Mesenchymal stem cell (in vitro differentiated cells and primary cell): ENCODE measurements around the gene TMEM127.

Experiments
- DNase-seq: peaks from one replicate; pipeline ENCODE4 v3.0.0-alpha.2; 2013
- H2AFZ ChIP-seq: one replicate; pipeline ENCODE4 v1.6.1; 2013; ENCODE audit warnings: low read depth, mild to moderate bottlenecking, control low read depth, inconsistent platforms, low read length, moderate library complexity
- H2AK5ac ChIP-seq: 2 replicates; pipeline ENCODE4 v1.6.1; 2013; ENCODE audit warnings: low read length, moderate library complexity, mild to moderate bottlenecking, inconsistent platforms; ENCODE audit not compliant: severe bottlenecking
- H2BK120ac ChIP-seq: one replicate; pipeline ENCODE4 v1.6.1; 2013; ENCODE audit warnings: low read depth, mild to moderate bottlenecking, inconsistent platforms, low read length, moderate library complexity
- H2BK12ac ChIP-seq, 2 experiments: one replicate each; pipeline ENCODE4 v1.6.1; 2013; ENCODE audit warnings: inconsistent platforms in 2 of 2, low read length in 2 of 2, mild to moderate bottlenecking in 2 of 2, moderate library complexity in 2 of 2, control low read depth in 1 of 2
- H2BK15ac ChIP-seq: one replicate; pipeline ENCODE4 v1.6.1; 2013; ENCODE audit warnings: mild to moderate bottlenecking, low read depth, inconsistent platforms; ENCODE audit not compliant: poor library complexity, severe bottlenecking
- H2BK5ac ChIP-seq: 2 replicates; pipeline ENCODE4 v1.6.1; 2013; ENCODE audit warnings: low read depth, mild to moderate bottlenecking, low read length, control low read depth, inconsistent platforms; ENCODE audit not compliant: poor library complexity, severe bottlenecking
- H3K14ac ChIP-seq, 2 experiments: one replicate each; pipeline ENCODE4 v1.6.1; 2013; ENCODE audit warnings: inconsistent platforms in 2 of 2, low read length in 2 of 2, control low read depth in 1 of 2, mild to moderate bottlenecking in 1 of 2, moderate library complexity in 1 of 2
- H3K18ac ChIP-seq, 2 experiments: one replicate each; pipeline ENCODE4 v1.6.1; 2013; ENCODE audit warnings: inconsistent platforms in 2 of 2, low read length in 2 of 2, control low read depth in 1 of 2, low read depth in 1 of 2, mild to moderate bottlenecking in 1 of 2
- H3K23ac ChIP-seq, 2 experiments: one replicate each; pipeline ENCODE4 v1.6.1; 2013; ENCODE audit warnings: inconsistent platforms in 2 of 2, low read length in 2 of 2, mild to moderate bottlenecking in 2 of 2, moderate library complexity in 2 of 2, control low read depth in 1 of 2
- H3K27ac ChIP-seq: 2 replicates; pipeline ENCODE4 v1.5.1; 2013; ENCODE audit warnings: mild to moderate bottlenecking, moderate library complexity, low read length, control low read depth, inconsistent platforms; ENCODE audit not compliant: poor library complexity, severe bottlenecking
- H3K27me3 ChIP-seq, 2 experiments: 2 replicates each; pipeline versions ENCODE4 v1.6.1 to v1.7.0; 2013; ENCODE audit warnings: low read length in 2 of 2, mild to moderate bottlenecking in 2 of 2, moderate library complexity in 2 of 2, control low read depth in 1 of 2, inconsistent platforms in 1 of 2; ENCODE audit not compliant: control insufficient read depth in 1 of 2, insufficient read depth in 1 of 2
- H3K36me3 ChIP-seq, 2 experiments: 2 replicates each; pipeline versions ENCODE4 v1.6.1 to v1.7.0; 2013; ENCODE audit warnings: low read length in 2 of 2, control low read depth in 1 of 2, inconsistent platforms in 1 of 2, low read depth in 1 of 2, mild to moderate bottlenecking in 1 of 2; ENCODE audit not compliant: insufficient read depth in 2 of 2, control insufficient read depth in 1 of 2
- H3K4ac ChIP-seq, 2 experiments: one replicate each; pipeline ENCODE4 v1.6.1; 2013; ENCODE audit warnings: inconsistent platforms in 2 of 2, low read length in 2 of 2, mild to moderate bottlenecking in 2 of 2, moderate library complexity in 2 of 2, control low read depth in 1 of 2, low read depth in 1 of 2
- H3K4me1 ChIP-seq: 2 replicates; pipeline ENCODE4 v1.6.1; 2013; ENCODE audit warnings: low read depth, low read length, control low read depth; ENCODE audit not compliant: control insufficient read depth, insufficient read depth
- H3K4me2 ChIP-seq: 2 replicates; pipeline ENCODE4 v1.6.1; 2013; ENCODE audit warnings: low read length, mild to moderate bottlenecking, inconsistent platforms; ENCODE audit not compliant: poor library complexity, severe bottlenecking
- H3K4me3 ChIP-seq, 2 experiments: 2 replicates each; pipeline versions ENCODE4 v1.5.1 to v1.7.0; 2013; ENCODE audit warnings: low read length in 2 of 2, mild to moderate bottlenecking in 2 of 2, control low read depth in 1 of 2, low read depth in 1 of 2; ENCODE audit not compliant: insufficient read depth in 1 of 2
- H3K79me1 ChIP-seq: replicated peaks from 2 replicates; pipeline ENCODE4 v1.6.1; 2013; ENCODE audit warnings: mild to moderate bottlenecking, control low read depth, low read length, inconsistent platforms; ENCODE audit not compliant: poor library complexity, severe bottlenecking
- H3K9ac ChIP-seq: 2 replicates; pipeline ENCODE4 v1.7.0; 2013; ENCODE audit warnings: mild to moderate bottlenecking, low read length, moderate library complexity
- H3K9me3 ChIP-seq: 2 replicates; pipeline ENCODE4 v1.7.0; 2013; ENCODE audit warnings: mild to moderate bottlenecking, low read length; ENCODE audit not compliant: control insufficient read depth
- H4K8ac ChIP-seq: one replicate; pipeline ENCODE4 v1.6.1; 2013; ENCODE audit warnings: inconsistent platforms, mild to moderate bottlenecking, low read length, moderate library complexity
- H4K91ac ChIP-seq: one replicate; pipeline ENCODE4 v1.6.1; 2013; ENCODE audit warnings: mild to moderate bottlenecking, low read length, inconsistent platforms
- whole genome bisulfite sequencing: methylation state at CpG from one replicate; pipeline ENCODE4 v1.1.7; 2013; ENCODE audit warnings: mixed read lengths; 5-methylcytosine and 5-hydroxymethylcytosine counted together

Gene TMEM127

DNA sequence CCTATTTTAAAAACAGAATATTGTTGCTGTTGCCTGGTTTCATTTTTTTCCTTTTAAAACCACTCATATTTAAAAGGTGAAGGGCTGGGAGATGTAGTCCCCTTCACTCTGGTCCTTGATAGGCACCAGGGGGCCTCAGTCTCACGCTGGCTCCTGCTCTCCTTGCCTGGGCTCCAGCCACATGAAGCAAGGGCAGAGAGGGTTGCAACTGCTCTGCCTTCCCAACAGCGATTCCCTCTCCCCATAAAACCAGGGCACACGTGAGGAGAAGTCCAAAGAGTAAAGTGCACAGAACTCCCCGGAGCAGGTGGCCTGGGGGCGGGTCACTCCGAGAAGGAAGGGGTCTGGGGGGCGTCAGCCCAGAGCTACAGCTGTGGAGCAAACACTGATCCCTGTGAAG lies 12.8 kb downstream of the TMEM127 start:
- no peak overlapping the region for H4K8ac ChIP-seq

DNA sequence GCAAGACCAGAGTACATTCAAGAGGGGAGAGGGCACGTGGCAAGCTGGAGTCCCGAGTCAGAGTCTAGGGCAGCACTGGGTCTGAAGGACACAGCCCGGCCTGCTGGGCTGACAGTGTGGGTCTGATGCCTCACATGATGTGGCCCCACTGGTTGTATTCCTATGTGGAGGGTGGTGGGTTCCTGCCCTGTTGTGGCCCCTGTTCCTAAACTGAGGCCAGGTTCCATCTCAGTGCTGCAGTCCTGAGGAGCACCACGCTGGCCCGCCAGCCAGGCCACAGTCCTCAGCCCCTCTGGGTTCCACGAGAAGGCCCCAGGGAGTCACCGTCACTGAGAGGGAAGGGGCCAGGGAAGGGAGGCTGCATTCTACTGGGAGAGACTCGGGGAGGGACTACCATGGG lies 13.3 kb downstream of the TMEM127 start:
- Histone ChIP-seq H2AFZ (no peak overlapping the region), H3K14ac (no peak overlapping the region), H3K4ac (no peak overlapping the region), H3K27me3 (no peaks in the 10 kb centered on the region), H3K18ac (no peak overlapping the region), H2BK5ac (no peak overlapping the region), H3K9me3 (no peaks in the 10 kb centered on the region), H3K79me1 (peaks cover 30% of the 10 kb centered on the region), H2BK120ac (no peak overlapping the region), H3K9ac (no peak overlapping the region), H3K36me3 (peaks cover 44 to 55% of the 10 kb centered on the region in 2 experiments), H2AK5ac (no peak overlapping the region), H3K27ac (no peak overlapping the region), H3K4me1 (peaks cover 10% of the 10 kb centered on the region), H3K4me3 (no peak overlapping the region), H3K4me2 (no peak overlapping the region), H3K23ac (peak overlapping the region in 1 of 2 experiments; percentile 79), H2BK12ac (peak overlapping the region in 1 of 2 experiments; percentile 33), H4K91ac (no peak overlapping the region), H4K8ac (no peak overlapping the region), H2BK15ac (no peak overlapping the region)
- 95% methylated on average over 8 of the region's 8 CpGs for WGBS
- no peak for DNase-seq

More for the DNA sequence above, 12.8 kb downstream of the TMEM127 start:
- Histone ChIP-seq H2AFZ (no peak overlapping the region), H3K4ac (no peak overlapping the region), H3K4me3 (no peak overlapping the region), H3K23ac (no peak overlapping the region), H3K4me1 (peaks cover 11% of the 10 kb centered on the region), H2BK15ac (no peak overlapping the region), H3K18ac (no peak overlapping the region), H2BK12ac (no peak overlapping the region), H3K27ac (no peak overlapping the region), H4K91ac (no peak overlapping the region), H3K9ac (no peak overlapping the region), H2BK120ac (no peak overlapping the region), H2AK5ac (no peak overlapping the region), H3K79me1 (peaks cover 33% of the 10 kb centered on the region), H3K27me3 (no peaks in the 10 kb centered on the region), H2BK5ac (no peak overlapping the region), H3K14ac (no peak overlapping the region), H3K36me3 (peaks cover 44 to 55% of the 10 kb centered on the region in 2 experiments), H3K9me3 (no peaks in the 10 kb centered on the region), H3K4me2 (no peak overlapping the region)
- DNase-seq: no peak
- 96% methylated on average over 7 of the region's 7 CpGs for WGBS

DNA sequence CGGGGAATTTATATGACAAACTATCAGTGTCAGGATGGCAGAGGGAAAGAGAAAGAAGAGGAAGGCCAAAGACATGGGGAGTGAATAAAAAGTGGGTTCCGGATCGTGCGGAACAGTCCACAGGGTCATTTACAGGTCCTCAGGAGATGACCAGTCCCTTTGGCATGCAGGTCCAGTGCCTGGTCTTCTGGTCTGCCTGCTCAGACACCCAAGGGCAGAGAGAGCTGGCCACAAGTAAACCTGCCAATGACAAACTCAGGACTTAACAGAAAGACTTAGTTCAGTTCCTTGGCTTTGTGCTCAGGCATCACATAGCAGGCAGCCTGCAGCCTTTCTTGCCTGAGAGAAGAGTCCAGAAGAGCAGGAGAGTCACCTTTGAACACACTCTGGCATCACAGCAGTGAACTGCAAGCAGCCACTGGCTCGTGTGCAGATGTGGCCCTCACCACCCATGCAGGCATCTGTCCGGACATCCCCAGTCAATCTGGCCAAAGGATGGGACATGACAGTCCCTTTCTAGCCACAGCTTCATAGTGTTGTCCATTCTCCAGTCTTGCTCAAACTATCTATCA lies 14.0 kb downstream of the TMEM127 start:
- Histone ChIP-seq H2BK5ac (no peak overlapping the region), H4K91ac (no peak overlapping the region), H2BK120ac (no peak overlapping the region), H3K4me1 (peaks cover 10% of the 10 kb centered on the region), H3K9ac (peak overlapping the region; percentile 33), H3K4me3 (no peak overlapping the region), H2BK12ac (no peak overlapping the region), H3K27me3 (no peaks in the 10 kb centered on the region), H3K23ac (no peak overlapping the region), H2AFZ (no peak overlapping the region), H3K4ac (no peak overlapping the region), H2BK15ac (no peak overlapping the region), H3K4me2 (no peak overlapping the region), H3K79me1 (peaks cover 29% of the 10 kb centered on the region), H3K9me3 (no peaks in the 10 kb centered on the region), H3K14ac (no peak overlapping the region), H3K18ac (peak overlapping the region in 1 of 2 experiments; percentile 7), H3K27ac (no peak overlapping the region), H3K36me3 (peaks cover 44 to 53% of the 10 kb centered on the region in 2 experiments), H2AK5ac (no peak overlapping the region), H4K8ac (peak overlapping the region; percentile 45)
- peak; percentile 96 for DNase-seq
- WGBS: 59% methylated on average over 6 of the region's 6 CpGs

DNA sequence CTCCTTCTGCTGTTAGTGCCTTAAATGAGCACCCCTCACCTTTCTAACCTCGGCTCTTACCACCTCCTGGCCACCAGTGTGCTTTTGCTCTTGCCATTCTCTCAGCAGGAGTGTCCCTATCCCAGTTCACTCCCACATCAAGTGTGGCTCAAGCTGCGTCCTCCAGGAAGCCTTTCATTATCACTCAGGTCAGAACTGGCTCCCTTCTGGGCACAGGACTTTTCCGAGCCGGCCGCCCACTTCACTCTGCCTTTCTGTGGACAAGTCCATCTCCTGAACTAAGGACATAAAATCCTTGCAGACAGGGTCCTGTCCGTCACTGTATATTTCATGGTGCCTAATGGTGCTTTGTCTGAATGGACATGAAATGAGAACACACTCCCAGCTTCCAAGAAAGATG lies 15.6 kb downstream of the TMEM127 start:
- no peak overlapping the region for H3K23ac ChIP-seq
- H3K14ac ChIP-seq: no peak overlapping the region
- H3K79me1 ChIP-seq: peaks cover 24% of the 10 kb centered on the region
- H3K36me3 ChIP-seq: peaks cover 43% of the 10 kb centered on the region in 2 experiments
- H3K4me2 ChIP-seq: no peak overlapping the region
- DNase-seq: no peak
- H3K27me3 ChIP-seq: no peaks in the 10 kb centered on the region
- H2BK15ac ChIP-seq: no peak overlapping the region
- no peak overlapping the region for H2AFZ ChIP-seq
- 93% methylated on average over 6 of the region's 6 CpGs for WGBS
- no peaks in the 10 kb centered on the region for H3K9me3 ChIP-seq
- H4K8ac ChIP-seq: no peak overlapping the region
- no peak overlapping the region for H3K27ac ChIP-seq
- no peak overlapping the region for H3K4me3 ChIP-seq
- H3K9ac ChIP-seq: peak overlapping the region; percentile 58
- no peak overlapping the region for H2AK5ac ChIP-seq
- no peak overlapping the region for H2BK12ac ChIP-seq
- H3K18ac ChIP-seq: no peak overlapping the region
- no peak overlapping the region for H2BK120ac ChIP-seq
- peaks cover 11% of the 10 kb centered on the region for H3K4me1 ChIP-seq
- H3K4ac ChIP-seq: no peak overlapping the region
- H2BK5ac ChIP-seq: no peak overlapping the region
- H4K91ac ChIP-seq: no peak overlapping the region
